GM18498 (cell line): ENCODE measurements around the gene PEPD.

Experiments
- ATAC-seq: cut with Tn5 transposase; IDR thresholded peaks from one replicate; pipeline ENCODE4 v1.9.1; 2021; ENCODE audit warnings: mild to moderate bottlenecking, moderate library complexity; ENCODE audit not compliant: unreplicated experiment

Gene PEPD

GRCh38 chr19:33370783-33371182 lies 150.8 kb downstream of the PEPD start:
- ATAC-seq = no peak

- no peak for ATAC-seq
Observed at GRCh38 chr19:33368074-33368864, 153.3 kb downstream of the PEPD start.

GRCh38 chr19:33366897-33367296 lies 154.7 kb downstream of the PEPD start:
- no peak for ATAC-seq

GRCh38 chr19:33366127-33366526 lies 155.5 kb downstream of the PEPD start:
- ATAC-seq = no peak

- ATAC-seq = no peak
Observed at GRCh38 chr19:33365691-33366090, 155.9 kb downstream of the PEPD start.

GRCh38 chr19:33363476-33363875 lies 158.1 kb downstream of the PEPD start:
- no peak for ATAC-seq

- ATAC-seq = no peak
Observed at GRCh38 chr19:33362508-33363228, 158.9 kb downstream of the PEPD start.

GRCh38 chr19:33359581-33359980 lies 162.0 kb downstream of the PEPD start:
- ATAC-seq = no peak

GRCh38 chr19:33358408-33358807 lies 163.2 kb downstream of the PEPD start:
- no peak for ATAC-seq

- ATAC-seq = no peak
Observed at GRCh38 chr19:33357556-33357955, 164.0 kb downstream of the PEPD start.

- no peak for ATAC-seq
Observed at GRCh38 chr19:33355535-33355934, 166.1 kb downstream of the PEPD start.

GRCh38 chr19:33350538-33351309 lies 170.9 kb downstream of the PEPD start:
- ATAC-seq = no peak

GRCh38 chr19:33349319-33350289 lies 172.0 kb downstream of the PEPD start:
- no peak for ATAC-seq

- ATAC-seq = no peak
Observed at GRCh38 chr19:33348301-33349010, 173.1 kb downstream of the PEPD start.

- ATAC-seq = no peak
Observed at GRCh38 chr19:33347300-33347699, 174.3 kb downstream of the PEPD start.

GRCh38 chr19:33346665-33347064 lies 174.9 kb downstream of the PEPD start:
- no peak for ATAC-seq

GRCh38 chr19:33345163-33345562 lies 176.4 kb downstream of the PEPD start:
- ATAC-seq = no peak

- no peak for ATAC-seq
Observed at GRCh38 chr19:33344573-33344925, 177.0 kb downstream of the PEPD start.

- no peak for ATAC-seq
Observed at GRCh38 chr19:33343859-33344572, 177.6 kb downstream of the PEPD start.
